Measurements from ENCODE around the gene HAUS5. TPM values are rescaled to one million over a fixed set of nuclear protein-coding genes. Genes with fewer than 3 reads are reported as not detected.

Gene HAUS5
- total and polyA plus RNA-seq, 10 of the 15 experiments (the other 5 are each of a cell fraction or from before 2014, with no cell fraction given): 3.1 to 32.6 (median 17.6) TPM

DNA sequence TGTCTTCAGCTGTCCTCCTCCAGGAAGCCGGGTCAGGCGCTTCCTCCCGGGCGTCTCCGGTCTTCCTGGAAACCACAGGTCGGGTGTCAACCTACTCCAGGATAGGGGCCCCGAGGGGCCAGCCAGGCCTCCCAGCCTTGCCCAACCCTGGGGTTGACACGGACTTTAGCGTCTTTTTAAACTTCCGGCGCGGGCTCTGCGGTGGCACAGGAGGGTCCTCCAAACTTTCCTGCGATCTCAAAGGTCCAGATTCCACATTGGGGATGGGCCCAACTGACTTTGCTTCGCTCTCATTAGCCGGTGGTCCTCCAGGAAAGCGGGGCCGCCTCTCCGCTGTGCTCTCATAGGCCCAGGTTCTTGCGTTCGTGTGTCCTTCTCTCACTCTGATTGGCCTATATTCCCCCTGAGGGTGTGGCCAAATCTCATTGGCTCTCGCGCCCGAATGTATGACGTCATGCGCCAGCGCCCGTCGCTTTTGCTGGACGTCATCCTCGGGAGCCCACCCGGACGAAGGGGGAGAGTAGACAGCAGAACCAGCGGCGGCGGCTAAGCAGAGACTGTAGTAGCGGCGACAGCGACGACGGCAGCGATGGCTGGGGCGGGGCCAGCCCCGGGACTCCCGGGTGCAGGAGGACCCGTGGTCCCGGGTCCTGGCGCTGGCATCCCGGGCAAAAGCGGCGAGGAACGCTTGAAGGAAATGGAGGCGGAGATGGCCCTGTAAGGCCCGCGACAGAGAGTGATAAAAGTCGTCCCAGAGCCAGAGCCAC lies 16.2 kb downstream of the HAUS5 start, which contains the start of gene RBM42 (continued):
- TF ChIP-seq ETV6 (conservative IDR thresholded peaks at IDR 0.05 in 1 of 2, IDR thresholded peaks at IDR 0.05 in 1 of 2; ENCODE audit: borderline replicate concordance in 1 of 2, low read depth in 1 of 2): 0 out of 4 replicates have a peak, but pooled peaks of 1 of the 2 experiments have one; percentile 13
- peak; percentile 80 for TF ChIP-seq IKZF1 (conservative IDR thresholded peaks at IDR 0.05)
- no peak for TF ChIP-seq ZBED1 (IDR thresholded peaks at IDR 0.05; ENCODE audit: borderline replicate concordance)
- TF ChIP-seq SMAD5 (IDR thresholded peaks at IDR 0.05; ENCODE audit: low read depth): 0 out of 2 replicates have a peak, but pooled peaks have one; percentile 20
- no peak for TF ChIP-seq CBX5 (IDR thresholded peaks at IDR 0.05; ENCODE audit: low read depth)
- no peak for TF ChIP-seq STAT3 (IDR thresholded peaks at IDR 0.05; ENCODE audit: low read depth, low read length)
- no peak for TF ChIP-seq ZZZ3 (IDR thresholded peaks at IDR 0.05; ENCODE audit: control insufficient read depth, insufficient read length, low read depth)
- no peak for TF ChIP-seq ZNF622 (IDR thresholded peaks at IDR 0.05)

DNA sequence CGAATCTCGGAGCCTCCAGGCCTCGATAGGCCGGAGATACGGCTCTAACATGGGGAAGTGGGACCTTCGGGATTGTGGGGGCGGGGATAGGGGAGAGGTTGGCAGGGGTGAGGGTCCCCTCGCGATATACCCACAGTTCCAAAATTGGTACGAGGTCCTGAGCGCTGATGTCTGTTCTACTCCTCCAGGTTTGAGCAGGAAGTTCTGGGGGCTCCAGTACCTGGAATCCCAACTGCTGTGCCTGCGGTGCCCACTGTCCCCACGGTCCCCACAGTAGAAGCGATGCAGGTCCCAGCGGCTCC lies 16.7 kb downstream of the HAUS5 start:
- H3K36me3 ChIP-seq (ENCODE audit: control insufficient read depth in 2 of 2, insufficient read depth in 2 of 2, low read length in 1 of 2): peaks cover 5 to 7% of the 10 kb centered on the region in 2 experiments; a peak in 3 of 4 replicates
- H3K9me3 ChIP-seq (replicated peaks; ENCODE audit: control insufficient read depth, insufficient read depth, low read length): no peaks in the 10 kb centered on the region
- TSS peak; percentile 81 for BruUV-seq (replicated peaks)
- WGBS (ENCODE audit: insufficient coverage, insufficient replicate concordance, low lambda C conversion rate, missing lambda C conversion rate): 5% methylated on average over 14 of the region's 15 CpGs
- ChIA-PET SMC1A (ENCODE audit: uncharacterized antibody, unreplicated experiment) (interaction anchor here (0.9 kb wide), 1 partner anchor 9 kb away, joined by 4 read pairs; no protein-coding TSS in a partner anchor), POLR2A (interaction anchor here (1.0 kb wide), 1 partner anchor 14 kb away, joined by 5 read pairs; no protein-coding TSS in a partner anchor), RAD21 (ENCODE audit: unreplicated experiment) (no interaction called here), CTCF (no interaction called here)
- H3K27me3 ChIP-seq (replicated peaks in 1 of 2; ENCODE audit: control insufficient read depth in 2 of 2, insufficient read depth in 2 of 2, low read length in 1 of 2): no peaks in the 10 kb centered on the region
- in situ Hi-C loops (cut with MboI): no loop called here
- FAIRE-seq (no peak), ATAC-seq (no peak), DNase-seq (ENCODE audit: low read depth, low spot score) (no peak)
- peak overlapping the region; percentile 58; the same call in 1 of the 2 replicates for H2AFZ ChIP-seq (ENCODE audit: control insufficient read depth, low read depth, low read length)
- peak overlapping the region; percentile 78 for H3K27ac ChIP-seq (ENCODE audit: control insufficient read depth, insufficient read depth)
- no peaks in the 10 kb centered on the region; the same call in 1 of the 2 replicates for H3K4me1 ChIP-seq (ENCODE audit: control insufficient read depth, insufficient read depth, low read length)
- peak overlapping the region; percentile 99 for H3K4me2 ChIP-seq (ENCODE audit: control insufficient read depth, insufficient read depth)
- H3K9ac ChIP-seq (ENCODE audit: control insufficient read depth, insufficient read depth, low read length): peak overlapping the region; percentile 91
- intact Hi-C loops (cut with micrococcal nuclease; ENCODE audit: unreplicated experiment): no loop called here
- H3K79me2 ChIP-seq (ENCODE audit: control insufficient read depth, insufficient read depth, low read length): peaks cover 10% of the 10 kb centered on the region
- peak overlapping the region; percentile 91 for H3K4me3 ChIP-seq
- H4K20me1 ChIP-seq (ENCODE audit: control insufficient read depth, insufficient read depth): no peaks in the 10 kb centered on the region
- TF ChIP-seq POLR2AphosphoS2 (IDR thresholded peaks at IDR 0.05; ENCODE audit: low read depth, low read length): no peak
- TF ChIP-seq RAD51 (IDR thresholded peaks at IDR 0.05): no peak
- no peak for TF ChIP-seq NBN (IDR thresholded peaks at IDR 0.05)
- TF ChIP-seq RBBP5 (conservative IDR thresholded peaks at IDR 0.05): no peak
- no peak for TF ChIP-seq CBX5 (IDR thresholded peaks at IDR 0.05; ENCODE audit: low read depth)
- no peak for TF ChIP-seq CHD2 (IDR thresholded peaks at IDR 0.05; ENCODE audit: borderline replicate concordance, low read depth, low read length)
- TF ChIP-seq, protein P1, sequence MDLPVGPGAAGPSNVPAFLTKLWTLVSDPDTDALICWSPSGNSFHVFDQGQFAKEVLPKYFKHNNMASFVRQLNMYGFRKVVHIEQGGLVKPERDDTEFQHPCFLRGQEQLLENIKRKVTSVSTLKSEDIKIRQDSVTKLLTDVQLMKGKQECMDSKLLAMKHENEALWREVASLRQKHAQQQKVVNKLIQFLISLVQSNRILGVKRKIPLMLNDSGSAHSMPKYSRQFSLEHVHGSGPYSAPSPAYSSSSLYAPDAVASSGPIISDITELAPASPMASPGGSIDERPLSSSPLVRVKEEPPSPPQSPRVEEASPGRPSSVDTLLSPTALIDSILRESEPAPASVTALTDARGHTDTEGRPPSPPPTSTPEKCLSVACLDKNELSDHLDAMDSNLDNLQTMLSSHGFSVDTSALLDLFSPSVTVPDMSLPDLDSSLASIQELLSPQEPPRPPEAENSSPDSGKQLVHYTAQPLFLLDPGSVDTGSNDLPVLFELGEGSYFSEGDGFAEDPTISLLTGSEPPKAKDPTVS (IDR thresholded peaks at IDR 0.05; ENCODE audit: low read depth, low read length): no peak
- TF ChIP-seq TARDBP (IDR thresholded peaks at IDR 0.05; ENCODE audit: borderline replicate concordance): no peak
- TF ChIP-seq, protein P2, sequence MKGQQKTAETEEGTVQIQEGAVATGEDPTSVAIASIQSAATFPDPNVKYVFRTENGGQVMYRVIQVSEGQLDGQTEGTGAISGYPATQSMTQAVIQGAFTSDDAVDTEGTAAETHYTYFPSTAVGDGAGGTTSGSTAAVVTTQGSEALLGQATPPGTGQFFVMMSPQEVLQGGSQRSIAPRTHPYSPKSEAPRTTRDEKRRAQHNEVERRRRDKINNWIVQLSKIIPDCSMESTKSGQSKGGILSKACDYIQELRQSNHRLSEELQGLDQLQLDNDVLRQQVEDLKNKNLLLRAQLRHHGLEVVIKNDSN (IDR thresholded peaks at IDR 0.05; ENCODE audit: borderline replicate concordance, extremely low read length, insufficient read depth, low read depth, low read length): no peak
- TF ChIP-seq FOS (IDR thresholded peaks at IDR 0.05; ENCODE audit: borderline replicate concordance, extremely low read depth, insufficient read length): no peak
- no peak for TF ChIP-seq MXI1 (IDR thresholded peaks at IDR 0.05; ENCODE audit: low read depth, low read length)
